Measurements from ENCODE around the gene DKK3. TPM values are rescaled to one million over a fixed set of nuclear protein-coding genes. Genes with fewer than 3 reads are reported as not detected.

Gene DKK3
- total and polyA plus RNA-seq, 5 donors from 2014 or later, result 0.25 to 4.6 (median 1.8) TPM; not detected in 1

- H3K27ac Mint-ChIP-seq, result no peak overlapping the region
- Histone ChIP-seq H3K4me1 (ENCODE audit: control insufficient read depth, insufficient read depth, low read length, poor library complexity, severe bottlenecking) (no peaks in the 10 kb centered on the region), H3K36me3 (ENCODE audit: control insufficient read depth, insufficient read depth, low read length) (no peaks in the 10 kb centered on the region), H3K27ac (ENCODE audit: insufficient read depth, low read length, poor library complexity, severe bottlenecking) (no peak overlapping the region), H3K27me3 (ENCODE audit: control insufficient read depth, insufficient read depth, low read length) (no peaks in the 10 kb centered on the region), H3K9me3 (ENCODE audit: control insufficient read depth in 2 of 2, low read length in 2 of 2) (no peaks in the 10 kb centered on the region), H3K4me3 (ENCODE audit: low read depth, low read length) (no peak overlapping the region)
- H3K27me3 Mint-ChIP-seq, result no peaks in the 10 kb centered on the region
- H3K4me3 Mint-ChIP-seq, result no peak overlapping the region
- peaks cover 0 to 2% (median under 1%) of the 10 kb centered on the region in 4 donors for H3K4me1 Mint-ChIP-seq
- DNase-seq (no peak), ATAC-seq (ENCODE audit: low read depth in 2 of 2) (no peak)
- H3K9me3 Mint-ChIP-seq, result peaks cover 0 to 2% (median 0%) of the 10 kb centered on the region in 7 donors
- no peaks in the 10 kb centered on the region for H3K36me3 Mint-ChIP-seq
Measured at GRCh38 chr11:11982461-11982860, 26.0 kb downstream of the DKK3 start.

GRCh38 chr11:11981840-11982239, 26.6 kb downstream of the DKK3 start:
- Histone ChIP-seq H3K36me3 (ENCODE audit: control insufficient read depth, insufficient read depth, low read length) (no peaks in the 10 kb centered on the region), H3K4me3 (ENCODE audit: low read depth, low read length) (no peak overlapping the region), H3K9me3 (ENCODE audit: control insufficient read depth in 2 of 2, low read length in 2 of 2) (no peaks in the 10 kb centered on the region), H3K27me3 (ENCODE audit: control insufficient read depth, insufficient read depth, low read length) (no peaks in the 10 kb centered on the region), H3K27ac (ENCODE audit: insufficient read depth, low read length, poor library complexity, severe bottlenecking) (no peak overlapping the region), H3K4me1 (ENCODE audit: control insufficient read depth, insufficient read depth, low read length, poor library complexity, severe bottlenecking) (no peaks in the 10 kb centered on the region)
- no peak overlapping the region for H3K4me3 Mint-ChIP-seq
- no peak for ATAC-seq (ENCODE audit: low read depth in 2 of 2)
- H3K36me3 Mint-ChIP-seq, result no peaks in the 10 kb centered on the region
- no peak overlapping the region for H3K27ac Mint-ChIP-seq
- DNase-seq, result no peak
- H3K9me3 Mint-ChIP-seq, result peaks cover 0 to 2% (median 0%) of the 10 kb centered on the region in 7 donors
- H3K4me1 Mint-ChIP-seq, result peaks cover 0 to 2% (median 0%) of the 10 kb centered on the region in 4 donors
- no peaks in the 10 kb centered on the region for H3K27me3 Mint-ChIP-seq

- ATAC-seq (ENCODE audit: low read depth in 2 of 2), result no peak
- Mint-ChIP-seq H3K4me1 (peaks cover 0 to 2% (median 0%) of the 10 kb centered on the region in 4 donors), H3K4me3 (no peak overlapping the region)
Measured at GRCh38 chr11:11981364-11981763, 27.1 kb downstream of the DKK3 start.

GRCh38 chr11:11980841-11981308, 27.6 kb downstream of the DKK3 start:
- H3K9me3 ChIP-seq (ENCODE audit: control insufficient read depth in 2 of 2, low read length in 2 of 2), result no peaks in the 10 kb centered on the region
- no peaks in the 10 kb centered on the region for H3K4me1 ChIP-seq (ENCODE audit: control insufficient read depth, insufficient read depth, low read length, poor library complexity, severe bottlenecking)
- no peaks in the 10 kb centered on the region for H3K36me3 ChIP-seq (ENCODE audit: control insufficient read depth, insufficient read depth, low read length)
- no peak overlapping the region for H3K4me3 ChIP-seq (ENCODE audit: low read depth, low read length)
- Mint-ChIP-seq H3K4me1 (peaks cover 0 to 3% (median under 1%) of the 10 kb centered on the region in 4 donors), H3K27ac (no peak overlapping the region), H3K27me3 (no peaks in the 10 kb centered on the region), H3K4me3 (no peak overlapping the region), H3K36me3 (no peaks in the 10 kb centered on the region), H3K9me3 (peaks cover 0 to 2% (median 0%) of the 10 kb centered on the region in 7 donors)
- no peak for ATAC-seq (ENCODE audit: low read depth in 2 of 2)
- H3K27me3 ChIP-seq (ENCODE audit: control insufficient read depth, insufficient read depth, low read length), result no peaks in the 10 kb centered on the region
- DNase-seq, result no peak
- H3K27ac ChIP-seq (ENCODE audit: insufficient read depth, low read length, poor library complexity, severe bottlenecking), result no peak overlapping the region

More at GRCh38 chr11:11981364-11981763, 27.1 kb downstream of the DKK3 start:
- peaks cover 0 to 2% (median 0%) of the 10 kb centered on the region in 7 donors for H3K9me3 Mint-ChIP-seq
- H3K4me1 ChIP-seq (ENCODE audit: control insufficient read depth, insufficient read depth, low read length, poor library complexity, severe bottlenecking), result no peaks in the 10 kb centered on the region
- H3K36me3 Mint-ChIP-seq, result no peaks in the 10 kb centered on the region
- H3K4me3 ChIP-seq (ENCODE audit: low read depth, low read length), result no peak overlapping the region
- H3K9me3 ChIP-seq (ENCODE audit: control insufficient read depth in 2 of 2, low read length in 2 of 2), result no peaks in the 10 kb centered on the region
- no peaks in the 10 kb centered on the region for H3K27me3 ChIP-seq (ENCODE audit: control insufficient read depth, insufficient read depth, low read length)
- H3K27me3 Mint-ChIP-seq, result no peaks in the 10 kb centered on the region
- DNase-seq, result no peak
- no peak overlapping the region for H3K27ac ChIP-seq (ENCODE audit: insufficient read depth, low read length, poor library complexity, severe bottlenecking)
- no peak overlapping the region for H3K27ac Mint-ChIP-seq
- H3K36me3 ChIP-seq (ENCODE audit: control insufficient read depth, insufficient read depth, low read length), result no peaks in the 10 kb centered on the region

- no peaks in the 10 kb centered on the region for H3K36me3 Mint-ChIP-seq
- H3K4me3 Mint-ChIP-seq, result no peak overlapping the region
- Histone ChIP-seq H3K4me1 (ENCODE audit: control insufficient read depth, insufficient read depth, low read length, poor library complexity, severe bottlenecking) (no peaks in the 10 kb centered on the region), H3K9me3 (ENCODE audit: control insufficient read depth in 2 of 2, low read length in 2 of 2) (no peaks in the 10 kb centered on the region), H3K27ac (ENCODE audit: insufficient read depth, low read length, poor library complexity, severe bottlenecking) (no peak overlapping the region), H3K27me3 (ENCODE audit: control insufficient read depth, insufficient read depth, low read length) (no peaks in the 10 kb centered on the region), H3K36me3 (ENCODE audit: control insufficient read depth, insufficient read depth, low read length) (no peaks in the 10 kb centered on the region), H3K4me3 (ENCODE audit: low read depth, low read length) (no peak overlapping the region)
- H3K27ac Mint-ChIP-seq, result no peak overlapping the region
- H3K9me3 Mint-ChIP-seq, result peaks cover 0 to under 1% (median 0%) of the 10 kb centered on the region in 7 donors
- no peak for ATAC-seq (ENCODE audit: low read depth in 2 of 2)
- no peaks in the 10 kb centered on the region for H3K27me3 Mint-ChIP-seq
- H3K4me1 Mint-ChIP-seq, result peaks cover 0 to 4% (median 2%) of the 10 kb centered on the region in 4 donors
- DNase-seq, result no peak
Measured at GRCh38 chr11:11980200-11980599, 28.2 kb downstream of the DKK3 start.

GRCh38 chr11:11979488-11980117, 28.8 kb downstream of the DKK3 start:
- Mint-ChIP-seq H3K27ac (no peak overlapping the region), H3K9me3 (no peaks in the 10 kb centered on the region)

GRCh38 chr11:11978792-11979487, 29.5 kb downstream of the DKK3 start:
- H3K27ac ChIP-seq (ENCODE audit: insufficient read depth, low read length, poor library complexity, severe bottlenecking), result no peak overlapping the region
- H3K9me3 Mint-ChIP-seq, result no peaks in the 10 kb centered on the region
- DNase-seq (no peak), ATAC-seq (ENCODE audit: low read depth in 2 of 2) (no peak)
- H3K27me3 Mint-ChIP-seq, result no peaks in the 10 kb centered on the region
- no peaks in the 10 kb centered on the region for H3K27me3 ChIP-seq (ENCODE audit: control insufficient read depth, insufficient read depth, low read length)
- no peak overlapping the region for H3K27ac Mint-ChIP-seq
- peaks cover 0 to 7% (median 2%) of the 10 kb centered on the region in 4 donors for H3K4me1 Mint-ChIP-seq
- no peaks in the 10 kb centered on the region for H3K9me3 ChIP-seq (ENCODE audit: control insufficient read depth in 2 of 2, low read length in 2 of 2)
- H3K36me3 ChIP-seq (ENCODE audit: control insufficient read depth, insufficient read depth, low read length), result no peaks in the 10 kb centered on the region
- H3K4me3 ChIP-seq (ENCODE audit: low read depth, low read length), result no peak overlapping the region
- H3K4me3 Mint-ChIP-seq, result no peak overlapping the region
- H3K4me1 ChIP-seq (ENCODE audit: control insufficient read depth, insufficient read depth, low read length, poor library complexity, severe bottlenecking), result no peaks in the 10 kb centered on the region
- H3K36me3 Mint-ChIP-seq, result no peaks in the 10 kb centered on the region

More at GRCh38 chr11:11979488-11980117, 28.8 kb downstream of the DKK3 start:
- Mint-ChIP-seq H3K4me3 (no peak overlapping the region), H3K4me1 (peaks cover 0 to 7% (median 2%) of the 10 kb centered on the region in 4 donors), H3K27me3 (no peaks in the 10 kb centered on the region), H3K36me3 (no peaks in the 10 kb centered on the region)
- Histone ChIP-seq H3K27me3 (ENCODE audit: control insufficient read depth, insufficient read depth, low read length) (no peaks in the 10 kb centered on the region), H3K27ac (ENCODE audit: insufficient read depth, low read length, poor library complexity, severe bottlenecking) (no peak overlapping the region), H3K4me1 (ENCODE audit: control insufficient read depth, insufficient read depth, low read length, poor library complexity, severe bottlenecking) (no peaks in the 10 kb centered on the region), H3K36me3 (ENCODE audit: control insufficient read depth, insufficient read depth, low read length) (no peaks in the 10 kb centered on the region), H3K4me3 (ENCODE audit: low read depth, low read length) (no peak overlapping the region), H3K9me3 (ENCODE audit: control insufficient read depth in 2 of 2, low read length in 2 of 2) (no peaks in the 10 kb centered on the region)
- no peak for ATAC-seq (ENCODE audit: low read depth in 2 of 2)
- DNase-seq, result no peak
